Suppressor macrophage (primary cell): ENCODE results near the gene FOXP2.
"Not testable (repeated sequence)": the region's sequence is repeated elsewhere in the genome, so short reads cannot be mapped to it uniquely, and the experiment has no call there.

Source experiments
- DNase-seq, 4 experiments: peaks; one replicate each; pipeline ENCODE4 v3.0.0-alpha.2; 2020 to 2022

FOXP2 gene

DNA sequence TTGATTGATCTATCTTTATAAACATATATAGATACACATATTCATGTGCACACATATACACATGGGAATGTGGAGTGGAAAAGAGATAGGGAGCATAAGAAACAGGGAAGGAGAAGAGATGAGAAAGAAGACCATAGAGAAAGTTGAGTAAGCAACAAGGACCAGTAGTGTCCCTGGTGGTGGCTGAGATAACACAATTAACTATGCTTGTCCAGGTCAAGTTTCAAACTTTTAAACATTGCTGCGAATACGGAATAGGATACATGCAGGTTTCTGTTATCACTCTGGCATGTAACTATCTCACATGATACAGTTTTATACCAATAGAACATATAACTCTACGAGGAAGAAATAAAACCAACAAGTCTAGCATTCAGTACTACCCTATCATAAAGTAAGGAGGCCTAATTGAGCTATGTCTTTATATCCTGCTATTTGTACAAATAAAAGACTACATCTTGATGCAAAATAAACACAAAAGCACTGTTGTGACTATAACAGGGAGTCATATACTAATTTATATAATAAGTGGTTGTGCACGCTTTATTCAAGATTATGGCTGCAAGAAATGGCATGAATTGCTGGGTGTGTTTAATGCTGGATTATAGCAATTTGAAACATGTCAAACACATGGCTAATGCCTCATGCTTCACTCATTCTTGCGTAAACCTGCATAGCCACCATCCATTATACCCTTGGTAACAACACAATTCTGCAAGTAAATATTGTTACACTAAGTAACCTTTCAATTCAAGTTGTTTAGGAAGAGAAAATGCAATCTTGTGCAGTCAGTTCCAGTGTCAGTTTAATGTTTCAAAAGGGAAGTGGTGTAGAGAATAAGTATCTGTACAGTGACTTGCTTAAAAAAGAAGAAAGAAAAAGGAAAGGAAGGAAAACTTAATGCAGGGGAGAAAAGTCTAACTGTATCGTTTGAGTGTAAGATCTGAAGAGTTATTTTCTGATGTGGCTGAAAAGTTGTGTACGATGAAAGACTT, 8.2 kb downstream of the FOXP2 start:
- DNase-seq = no peak

DNA sequence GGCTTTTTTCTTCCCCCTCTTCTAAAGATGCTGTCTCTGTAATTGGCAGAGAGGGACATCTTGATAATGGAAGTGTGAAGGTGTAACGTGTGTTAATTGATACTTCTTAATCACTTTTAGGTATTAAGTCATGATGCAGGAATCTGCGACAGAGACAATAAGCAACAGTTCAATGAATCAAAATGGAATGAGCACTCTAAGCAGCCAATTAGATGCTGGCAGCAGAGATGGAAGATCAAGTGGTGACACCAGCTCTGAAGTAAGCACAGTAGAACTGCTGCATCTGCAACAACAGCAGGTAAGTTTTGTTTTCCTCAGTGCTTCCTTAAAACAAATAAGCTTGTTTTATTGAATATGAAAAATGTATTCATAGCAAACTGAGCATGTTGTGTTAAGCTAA, 11.8 kb downstream of the FOXP2 start:
- no peak for DNase-seq

DNA sequence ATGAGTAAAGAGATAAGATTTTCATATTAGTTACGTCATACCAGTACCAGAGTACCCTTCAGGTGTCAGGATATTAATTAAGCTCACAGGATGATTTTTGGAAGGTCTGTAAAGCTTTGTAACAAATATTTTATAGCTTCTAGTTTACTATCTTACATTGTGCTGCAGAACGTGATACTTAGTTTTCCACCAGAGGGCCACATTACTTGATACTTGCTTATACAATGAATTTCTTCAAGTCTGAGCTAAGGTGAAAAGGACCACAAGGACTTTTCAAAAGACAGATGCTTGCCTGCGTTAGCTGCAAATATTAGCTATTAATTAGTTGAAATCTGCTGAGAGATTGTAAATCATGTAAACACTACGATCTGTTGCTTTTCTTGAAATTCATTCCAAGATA, 12.2 kb downstream of the FOXP2 start:
- DNase-seq = no peak

DNA sequence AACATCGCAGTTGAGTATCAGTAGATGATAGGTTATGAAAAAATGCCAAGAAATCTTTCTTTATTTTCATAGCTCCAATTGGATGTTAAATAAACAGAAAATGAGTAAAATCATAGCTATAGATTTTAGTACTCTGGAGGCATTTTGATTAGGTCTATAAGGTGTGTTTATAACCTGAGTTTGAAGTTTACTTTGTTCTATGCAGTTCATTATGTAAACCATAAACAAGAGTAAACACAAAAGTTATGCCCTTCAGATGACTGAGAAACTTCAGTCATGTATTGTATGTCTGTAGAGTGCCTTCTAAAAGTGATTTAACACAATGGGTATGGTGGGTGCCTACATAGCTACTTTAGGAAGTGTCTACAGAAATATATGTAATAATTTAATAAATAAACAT, 13.6 kb downstream of the FOXP2 start:
- no peak for DNase-seq

DNA sequence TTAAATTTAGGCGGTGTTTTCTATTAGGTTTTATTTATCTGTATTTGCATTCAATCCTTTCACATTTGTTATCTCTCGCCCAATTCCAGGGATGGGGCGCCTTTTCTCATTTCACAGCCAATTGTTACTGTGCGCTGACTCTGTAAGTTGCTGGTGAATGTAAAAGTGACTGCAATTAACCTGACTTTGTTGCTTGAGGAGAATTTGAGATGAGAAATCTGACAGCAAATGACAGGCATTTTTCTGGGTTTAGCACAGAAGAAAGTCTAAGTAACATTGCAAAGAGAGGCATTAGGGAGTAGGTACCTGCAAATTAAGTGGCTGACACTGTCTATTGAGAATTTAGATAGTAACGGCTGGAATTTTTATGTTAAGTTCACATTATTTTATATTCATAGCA, 16.6 kb downstream of the FOXP2 start:
- DNase-seq = no peak

DNA sequence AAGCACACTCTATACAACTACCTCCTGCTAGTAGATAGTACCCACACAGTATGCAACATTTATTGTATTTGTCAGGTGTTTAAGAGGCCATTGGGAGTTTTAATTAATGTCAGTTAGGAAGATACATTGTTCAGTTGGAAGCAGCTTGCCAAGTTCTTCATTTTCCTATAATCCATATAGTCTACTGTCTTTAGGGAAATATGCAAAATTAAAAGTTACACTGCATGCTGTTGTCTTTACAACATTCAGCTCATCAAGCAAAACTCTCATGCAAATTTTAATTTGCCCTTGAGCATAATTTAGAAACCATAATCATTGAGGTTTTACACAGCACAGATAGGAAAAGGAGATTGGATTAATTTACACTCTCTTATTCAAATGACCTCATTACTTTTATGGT, 17.4 kb downstream of the FOXP2 start:
- no peak for DNase-seq

DNA sequence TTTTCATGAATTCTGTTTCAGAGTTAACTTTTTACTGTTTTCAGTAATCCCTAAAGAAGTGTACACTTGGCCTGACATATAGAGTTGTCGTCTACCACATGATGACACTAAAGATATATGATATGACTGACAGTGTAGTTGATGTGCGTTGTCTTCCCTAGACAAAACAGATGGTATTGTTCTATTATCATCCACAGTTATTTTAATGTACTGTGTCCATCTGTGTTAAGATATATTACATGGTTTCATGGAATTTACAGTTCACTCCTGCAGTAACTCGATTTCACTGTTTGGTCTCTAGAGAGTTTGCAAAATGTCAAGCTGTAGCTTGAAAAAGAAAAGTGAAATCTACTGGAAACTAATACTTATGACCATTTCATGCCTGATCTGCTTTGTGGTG, 18.1 kb downstream of the FOXP2 start:
- DNase-seq = no peak

DNA sequence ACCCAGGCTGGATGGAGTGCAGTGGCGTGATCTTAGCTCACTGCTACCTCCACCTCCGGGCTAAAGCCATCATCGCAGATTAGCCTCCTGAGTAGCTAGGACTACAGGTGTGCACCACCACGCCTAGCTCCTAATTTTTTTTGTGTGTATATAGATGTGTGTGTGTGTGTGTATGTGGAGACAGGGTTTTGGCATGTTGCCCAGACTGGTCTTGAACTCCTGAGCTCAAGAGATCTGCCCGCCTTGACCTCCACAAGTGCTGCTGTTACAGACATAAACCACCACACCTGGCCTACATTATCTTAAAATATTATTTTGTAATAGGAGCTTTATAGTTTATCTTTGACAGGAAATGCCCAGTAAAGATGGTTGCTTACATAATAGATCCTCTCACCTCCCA, 25.0 kb downstream of the FOXP2 start:
- DNase-seq = no peak

DNA sequence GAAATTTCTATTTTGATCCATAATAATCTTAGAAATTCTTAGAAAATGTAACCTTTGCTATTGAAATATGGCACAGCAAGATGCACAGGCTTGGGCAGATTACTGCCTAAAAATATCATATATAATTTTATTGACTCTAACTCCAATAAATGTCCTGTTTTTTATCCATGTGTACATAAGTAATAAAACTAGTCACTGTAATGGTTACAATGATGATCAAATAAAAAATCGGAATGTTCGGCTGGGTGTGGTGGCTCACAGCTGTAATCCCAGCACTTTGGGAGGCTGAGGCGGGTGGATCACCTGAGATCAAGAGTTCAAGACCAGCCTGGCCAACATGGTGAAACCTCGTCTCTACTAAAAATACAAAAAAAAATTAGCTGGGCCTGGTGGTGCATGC, 26.3 kb downstream of the FOXP2 start:
- DNase-seq = not testable (repeated sequence)

DNA sequence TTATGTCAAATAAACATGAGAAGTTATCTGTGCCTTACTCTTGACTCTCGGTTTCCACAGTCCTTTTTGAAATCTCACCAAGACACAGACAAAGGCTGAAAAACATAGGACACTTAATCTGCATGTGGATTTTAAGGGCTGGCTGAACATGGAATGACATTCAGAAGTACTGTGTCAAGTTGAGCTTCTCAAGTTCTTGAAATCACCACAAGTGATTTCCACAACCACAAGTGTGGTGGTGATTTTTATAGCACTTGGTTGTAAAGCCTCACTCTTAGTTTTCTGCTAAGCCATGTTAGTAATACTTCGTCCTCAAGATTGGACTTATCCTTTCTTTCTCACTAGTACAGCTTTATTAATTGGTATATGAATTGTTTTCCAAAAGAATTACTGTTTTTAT, 29.6 kb downstream of the FOXP2 start:
- DNase-seq = no peak

DNA sequence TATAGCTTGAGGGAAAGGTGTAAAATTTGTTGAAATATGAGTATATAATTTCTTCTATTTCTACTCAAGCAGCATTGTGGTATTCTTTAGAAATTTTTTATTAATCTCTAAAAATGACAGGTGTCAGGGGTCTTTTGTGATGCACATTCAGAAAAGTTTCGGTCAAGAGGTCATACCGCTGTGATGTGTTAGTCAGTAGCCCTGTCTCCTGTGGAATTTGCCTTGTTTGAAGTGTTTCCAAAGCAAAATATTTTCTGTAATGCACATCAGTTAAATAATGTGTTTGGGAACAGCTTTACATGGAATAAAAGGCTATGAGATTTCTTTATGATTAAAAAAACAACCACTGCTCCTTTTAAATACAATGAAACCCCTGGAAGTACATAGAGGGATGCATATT, 35.8 kb downstream of the FOXP2 start:
- DNase-seq = no peak

DNA sequence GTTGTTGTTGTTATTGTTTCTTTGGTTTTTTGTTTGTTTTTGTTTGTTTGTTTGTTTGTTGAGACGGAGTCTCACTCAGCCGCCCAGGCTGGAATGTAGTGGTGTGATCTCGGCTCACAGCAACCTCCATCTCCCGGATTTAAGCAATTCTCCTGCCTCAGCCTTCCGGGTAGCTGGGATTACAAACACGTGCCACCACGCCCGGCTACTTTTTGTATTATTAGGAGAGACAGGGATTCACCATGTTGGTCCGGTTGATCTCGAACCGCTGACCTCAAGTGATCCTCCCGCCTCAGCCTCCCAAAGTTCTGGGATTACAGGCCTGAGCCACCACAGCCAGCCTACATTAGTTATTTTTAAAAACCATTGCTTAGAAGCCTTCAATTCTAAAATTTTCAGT, 45.0 kb downstream of the FOXP2 start:
- no peak for DNase-seq

DNA sequence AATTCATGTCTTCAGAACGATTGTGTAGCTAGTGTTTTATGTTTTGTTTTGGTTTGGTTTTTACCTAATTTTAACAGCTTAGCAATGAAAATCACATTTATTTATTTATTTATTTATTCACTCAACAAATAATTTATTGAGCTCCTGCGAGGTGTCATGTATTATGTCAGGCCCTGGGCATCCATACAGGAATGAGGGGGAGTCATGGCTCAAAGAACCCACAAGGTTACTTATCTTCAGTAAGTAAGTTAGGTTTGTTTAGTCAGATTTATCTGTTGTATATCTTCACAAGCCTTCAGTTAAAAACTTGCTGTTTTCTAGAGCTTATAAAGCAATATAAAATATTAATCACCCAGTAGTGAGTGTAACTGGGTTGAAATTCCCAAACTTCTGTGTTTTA, 45.4 kb downstream of the FOXP2 start:
- no peak for DNase-seq

DNA sequence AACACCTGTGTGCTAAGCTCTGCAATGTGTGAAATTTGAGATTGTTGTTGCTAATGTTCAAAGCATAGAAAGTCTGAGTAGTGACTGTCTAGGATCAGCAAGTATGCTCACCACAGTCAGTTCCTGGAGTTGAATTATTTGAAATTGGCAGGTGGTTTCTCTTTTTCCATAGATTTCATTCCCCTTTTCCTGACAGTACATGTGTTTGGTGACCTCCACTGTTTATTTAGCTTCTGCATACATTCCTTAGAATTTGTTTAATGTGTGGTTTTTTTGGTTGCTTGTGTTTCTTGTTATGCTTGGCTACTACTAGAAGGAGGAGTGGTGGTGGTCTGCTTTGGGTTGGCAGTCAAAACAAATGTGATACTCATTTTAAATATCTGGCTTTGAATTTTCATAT, 52.3 kb downstream of the FOXP2 start:
- DNase-seq = no peak

DNA sequence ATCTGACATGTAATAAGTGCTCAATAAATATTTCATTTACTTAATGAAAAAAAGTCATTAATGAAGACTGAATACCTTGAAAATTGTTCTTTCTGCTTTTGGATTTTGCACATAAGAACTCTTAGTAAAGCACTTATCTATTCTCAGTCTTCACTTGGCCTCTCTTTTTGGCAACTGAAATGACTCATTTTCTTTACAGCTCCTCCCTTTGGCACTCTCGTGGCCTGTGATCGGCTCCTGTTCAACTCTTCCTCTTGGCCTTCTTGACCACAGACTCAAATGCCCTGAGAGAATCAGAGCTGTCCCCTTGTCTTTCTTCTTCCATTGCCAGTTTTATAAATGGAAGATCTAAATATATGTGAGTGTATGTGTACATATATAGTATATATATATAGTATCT, 54.2 kb downstream of the FOXP2 start:
- DNase-seq = no peak

DNA sequence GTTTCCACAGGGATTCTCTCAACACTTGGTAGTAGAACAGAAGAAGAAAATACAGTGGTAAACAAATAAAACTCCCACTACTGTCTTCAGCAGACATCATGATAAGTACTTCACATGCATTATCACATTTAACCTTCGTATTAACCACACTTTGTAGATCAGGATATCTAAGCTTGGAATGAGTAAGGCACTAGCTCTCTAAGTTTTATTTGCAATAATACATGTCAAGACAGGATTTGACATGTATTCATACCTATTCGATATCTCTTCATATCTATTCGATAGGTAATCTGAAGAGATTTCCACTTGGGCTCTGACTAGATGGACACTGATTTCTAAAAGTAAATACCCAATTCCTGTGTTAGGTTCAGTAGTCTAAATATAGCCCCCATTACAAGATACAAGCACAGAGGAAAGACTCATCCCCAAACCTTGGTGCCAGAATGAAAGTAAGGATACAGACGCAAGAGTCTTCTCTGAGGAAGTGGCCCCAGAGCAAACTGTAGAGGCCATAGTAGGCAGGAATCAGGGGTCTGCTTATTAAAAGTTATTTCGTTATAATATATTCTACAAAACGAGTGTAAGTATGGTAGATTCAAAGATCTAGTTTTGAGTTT, 58.4 kb downstream of the FOXP2 start:
- DNase-seq = no peak

DNA sequence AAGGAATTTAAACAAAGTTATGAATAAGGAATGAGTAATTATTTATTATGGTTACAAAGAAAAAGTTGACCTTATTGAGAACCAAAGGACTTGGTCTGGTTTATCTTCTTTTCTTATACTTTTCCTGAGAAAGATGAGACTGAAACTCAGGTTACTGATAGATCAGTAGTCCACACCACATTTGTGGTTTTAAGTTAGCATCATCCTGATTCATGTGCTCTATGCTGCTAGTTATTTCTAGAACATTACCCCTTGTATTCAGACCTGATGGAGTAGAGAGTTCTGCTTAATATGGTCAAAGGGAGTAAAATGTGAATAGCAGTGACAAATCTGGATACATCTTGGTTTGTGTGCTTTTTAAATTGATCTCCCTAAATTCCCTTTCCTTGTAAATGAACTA, 63.8 kb downstream of the FOXP2 start:
- no peak for DNase-seq

DNA sequence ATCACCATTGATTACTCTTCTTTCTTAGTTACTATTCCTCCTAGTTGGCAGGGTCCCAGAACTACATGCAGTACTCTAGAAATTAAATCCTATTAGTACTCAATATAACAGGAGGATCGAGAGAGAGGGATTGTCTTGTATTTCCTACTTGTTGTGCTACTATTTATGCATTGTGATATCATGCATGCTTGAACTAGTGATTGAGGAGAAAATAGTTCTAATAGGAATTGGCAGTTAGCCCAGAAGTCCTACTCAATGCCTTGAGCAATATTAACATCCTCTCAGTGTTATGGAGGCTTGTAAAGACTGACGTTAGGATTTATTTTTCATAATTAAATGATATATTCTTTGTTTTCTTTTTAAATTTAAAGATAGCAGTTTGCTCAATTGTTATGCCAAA, 67.4 kb downstream of the FOXP2 start:
- no peak for DNase-seq

DNA sequence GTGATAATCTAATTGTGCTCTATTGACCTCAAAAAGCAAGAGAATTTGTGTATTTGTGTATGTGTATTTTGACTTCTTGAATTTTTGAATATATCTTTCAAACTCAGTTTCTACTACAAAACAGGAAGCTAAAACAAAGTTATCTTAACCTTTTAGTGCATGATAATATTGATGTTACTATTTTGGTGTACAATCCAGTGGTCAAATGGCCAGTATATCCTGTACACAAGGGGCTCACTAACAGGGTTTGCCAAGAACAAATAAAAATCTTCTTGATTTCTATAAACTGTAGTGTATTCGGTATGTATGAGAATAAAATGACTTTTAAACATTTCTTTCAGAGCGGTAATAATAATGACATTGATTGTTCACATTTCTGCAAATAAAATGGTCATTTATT, 69.6 kb downstream of the FOXP2 start:
- no peak for DNase-seq

DNA sequence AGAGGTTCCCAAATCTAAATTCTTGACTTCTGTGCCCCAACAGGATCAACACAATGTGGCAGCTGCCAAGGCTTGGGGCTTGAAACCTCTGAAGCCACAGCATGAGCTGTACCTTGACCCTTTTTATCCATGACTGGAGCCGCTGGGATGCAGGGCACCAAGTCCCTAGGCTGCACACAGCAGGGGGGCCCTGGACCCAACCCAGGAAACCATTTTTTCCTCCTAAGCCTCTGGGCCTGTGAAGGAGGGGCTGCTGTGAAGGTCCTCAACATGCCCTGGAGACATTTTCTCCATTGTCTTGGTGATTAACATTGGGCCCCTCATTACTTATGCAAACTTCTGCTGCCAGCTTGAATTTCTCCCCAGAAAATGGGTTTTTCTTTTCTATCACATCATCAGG, 72.6 kb downstream of the FOXP2 start:
- no peak for DNase-seq

DNA sequence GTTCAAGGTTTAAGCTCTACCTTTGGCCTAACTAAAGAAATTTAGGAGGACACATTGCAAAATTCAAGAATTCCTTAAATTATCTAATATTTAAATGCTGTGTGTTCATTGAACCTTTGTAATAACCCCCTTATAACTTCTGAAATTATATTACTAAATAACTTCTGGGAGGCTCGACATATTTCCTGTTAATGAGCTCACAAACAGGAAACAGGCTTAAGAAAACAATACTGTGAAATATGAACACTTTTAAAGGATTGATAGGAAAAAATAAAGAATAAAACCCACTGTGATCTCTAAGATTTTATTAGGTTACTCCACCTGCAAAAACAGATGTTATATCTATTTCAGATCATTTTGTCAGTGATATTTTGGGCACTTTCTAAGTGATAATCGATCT, 74.1 kb downstream of the FOXP2 start:
- DNase-seq = no peak

DNA sequence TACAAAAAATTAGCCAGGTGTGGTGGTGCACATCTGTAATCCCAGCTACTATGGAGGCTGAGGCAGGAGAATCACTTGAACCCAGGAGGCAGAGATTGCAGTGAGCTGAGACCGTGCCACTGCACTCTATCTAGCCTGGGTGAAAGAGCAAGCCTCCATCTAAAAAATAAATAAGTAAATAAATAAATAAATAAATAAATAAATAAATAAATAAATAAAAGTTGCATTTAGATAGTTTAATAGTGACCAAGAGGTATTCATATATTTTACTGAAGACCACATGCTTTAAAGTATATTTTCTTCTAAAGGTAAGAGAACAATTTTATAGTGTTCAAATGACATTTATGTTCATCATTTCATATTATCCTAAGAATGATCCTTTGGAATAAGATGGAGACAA, 82.9 kb downstream of the FOXP2 start:
- DNase-seq = not testable (repeated sequence)

DNA sequence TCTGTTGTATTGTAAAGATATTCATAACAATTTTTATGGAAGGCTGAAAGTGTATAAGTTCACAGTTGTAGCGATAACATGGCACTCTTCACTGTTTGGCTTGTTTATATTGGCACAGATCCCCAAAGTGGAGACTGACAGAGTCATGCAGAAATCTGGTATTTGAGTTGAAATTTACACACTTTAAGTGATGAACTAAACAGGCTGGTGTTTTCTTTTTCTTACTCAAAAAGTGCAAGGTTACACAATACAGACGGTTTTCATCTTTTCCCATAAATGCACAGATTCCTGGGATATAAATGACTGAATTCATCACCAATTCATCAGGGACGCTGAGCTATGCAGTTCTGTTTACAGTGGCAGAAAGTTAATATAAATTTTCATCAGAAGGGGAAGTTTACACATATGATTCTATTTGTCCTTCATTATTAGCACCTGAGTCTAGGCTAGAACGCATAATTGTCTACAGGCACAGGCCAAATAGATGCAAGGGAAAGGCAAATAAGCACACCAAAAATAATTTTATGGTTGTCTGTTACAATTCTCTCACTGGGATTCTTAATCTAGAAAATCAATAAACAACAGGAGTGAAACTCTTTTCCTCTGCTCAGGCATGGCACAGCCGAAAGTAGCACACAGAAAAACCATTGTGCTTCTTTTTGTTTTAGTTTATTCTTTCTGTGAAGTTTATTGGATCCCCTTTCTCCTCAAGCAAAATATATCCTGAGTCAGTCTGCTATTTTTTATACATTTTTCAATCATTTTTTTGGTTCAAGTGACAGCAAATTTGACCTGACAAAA, 88.0 kb downstream of the FOXP2 start:
- DNase-seq = no peak

DNA sequence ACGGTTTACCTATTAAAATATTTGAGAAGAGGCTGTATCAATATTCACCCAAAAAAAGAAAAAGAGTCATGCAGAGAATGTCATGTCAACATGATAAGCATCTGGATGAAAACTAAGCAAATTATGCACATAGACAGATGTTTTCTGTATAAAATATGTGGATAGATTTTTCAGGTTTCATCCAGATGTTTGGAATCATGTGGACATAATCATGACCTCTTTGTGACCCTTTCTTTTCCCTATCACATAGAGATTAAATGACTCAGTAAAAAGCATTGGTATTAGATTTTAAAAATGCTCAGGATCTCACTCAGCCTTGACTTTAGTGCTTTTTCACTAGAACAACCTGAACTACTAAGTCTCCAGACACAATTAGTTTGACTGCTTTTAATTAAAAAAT, 90.0 kb downstream of the FOXP2 start:
- no peak for DNase-seq
